Activated CD4-positive, alpha-beta T cell treated with anti-CD3 and anti-CD28 coated beads for 4 hours (primary cell): Measurements from ENCODE around the gene MSL3B.

ENCODE experiments used
- DNase-seq, 2 donors: peaks; one replicate each; pipeline ENCODE4 v3.0.0-alpha.2; 2020

MSL3B gene

GRCh38 chr2:233816334-233816733 lies 51.9 kb downstream of the MSL3B start:
- no peak for DNase-seq

DNA sequence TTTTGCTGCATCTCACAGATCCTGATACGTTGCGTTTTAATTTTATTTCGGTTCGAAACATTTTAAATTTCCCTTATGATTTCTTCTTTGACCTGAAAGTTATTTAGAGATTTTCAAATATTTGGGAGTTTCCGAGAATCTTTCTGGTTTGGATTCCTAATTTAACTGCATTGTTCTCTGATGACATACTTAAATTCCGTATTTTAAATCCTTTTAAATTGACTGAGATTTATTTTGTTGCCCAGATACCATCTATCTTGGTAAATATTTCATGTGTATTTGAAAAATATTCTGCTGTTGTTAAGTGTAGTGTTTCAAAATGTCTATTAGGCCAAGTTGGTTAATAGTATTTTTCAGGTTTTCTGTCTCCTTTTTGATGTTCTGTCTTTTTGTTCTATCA lies 52.3 kb downstream of the MSL3B start:
- no peak for DNase-seq
